ENCODE results near the gene ARV1. TPM values are rescaled to one million over a fixed set of nuclear protein-coding genes. Genes with fewer than 3 reads are reported as not detected.

Gene ARV1
- 20.0 TPM for polyA plus RNA-seq (2013, experiment 1 of 2)
- 18.7 TPM for polyA plus RNA-seq (2013, experiment 2 of 2)

DNA sequence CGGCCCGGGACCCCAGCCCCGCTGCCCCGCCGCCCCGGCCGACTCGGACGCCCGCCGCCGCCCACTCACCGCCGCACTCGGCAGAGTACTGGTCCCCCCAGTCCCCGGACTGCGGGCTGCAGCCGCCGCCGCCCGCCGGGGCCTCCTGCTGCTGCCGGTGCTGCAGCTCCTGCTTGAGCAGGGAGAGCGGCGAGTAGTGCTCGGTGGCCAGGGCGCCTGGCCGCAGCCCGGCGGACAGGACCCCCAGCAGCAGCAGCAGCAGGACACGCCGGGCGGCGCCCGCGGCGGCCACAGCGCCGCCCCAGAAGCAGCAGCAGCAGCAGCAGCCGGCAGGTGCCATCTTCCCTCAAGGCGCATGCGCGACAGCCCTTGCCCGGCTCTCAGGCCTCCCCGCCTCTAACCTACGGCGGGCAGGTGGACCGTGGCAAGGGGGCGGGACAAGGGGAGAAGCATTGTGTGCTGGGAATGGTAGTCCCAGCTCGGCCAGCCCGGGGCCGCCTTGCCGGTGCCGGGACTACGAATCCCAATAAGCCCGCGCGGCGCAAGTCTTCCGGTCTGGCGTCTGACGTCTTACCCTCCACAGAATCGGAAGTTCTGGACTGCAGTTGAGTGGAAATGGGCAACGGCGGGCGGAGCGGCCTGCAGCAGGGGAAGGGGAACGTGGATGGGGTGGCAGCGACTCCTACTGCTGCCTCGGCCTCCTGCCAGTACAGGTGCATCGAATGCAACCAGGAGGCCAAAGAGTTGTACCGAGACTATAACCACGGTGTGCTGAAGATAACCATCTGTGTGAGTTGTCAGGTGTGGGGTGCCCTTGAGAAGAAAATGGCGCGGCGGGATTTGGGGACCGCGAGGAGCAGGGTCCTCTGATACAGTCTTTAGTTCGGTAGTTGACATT lies at the start of gene ARV1, which contains the start of gene TTC13:
TSS of gene ARV1 (plus strand) at position 604 of the 898 bp plus-strand sequence. CDS start at position 616, 12 bp downstream.
TSS of gene TTC13 (minus strand) at position 371 of the 898 bp plus-strand sequence. CDS start at position 340, 31 bp downstream.
- H3K4me1 ChIP-seq (ENCODE audit: control insufficient read depth, low read depth, low read length) = peaks cover 3% of the 10 kb centered on the region
- H3K23ac ChIP-seq (ENCODE audit: low read length) = no peak within 1 kb of the TSS
- no peaks in the 10 kb centered on the region for H3K36me3 ChIP-seq (ENCODE audit: control insufficient read depth, insufficient read depth, low read length)
- H2AK5ac ChIP-seq (ENCODE audit: low read length) = no peak within 1 kb of the TSS
- WGBS (ENCODE audit: extremely low coverage, insufficient coverage, low lambda C conversion rate) = no CpG with 5 or more reads among the region's 79 CpGs
- H4K8ac ChIP-seq (ENCODE audit: low read depth, low read length) = no peak within 1 kb of the TSS
- H3K79me1 ChIP-seq (ENCODE audit: low read length) = peaks cover 2% of the 10 kb centered on the region
- no peaks in the 10 kb centered on the region for H3K79me2 ChIP-seq (ENCODE audit: control insufficient read depth, insufficient read depth, low read length)
- no peak within 1 kb of the TSS for H2BK15ac ChIP-seq (replicated peaks; ENCODE audit: low read depth)
- peak; percentile 99 for DNase-seq
- no peak within 1 kb of the TSS for H4K5ac ChIP-seq (ENCODE audit: low read length)
- H3K4ac ChIP-seq (ENCODE audit: low read depth, low read length) = peak within 1 kb of the TSS; percentile 56
- no peak within 1 kb of the TSS for H2BK5ac ChIP-seq (ENCODE audit: low read length)
- peak within 1 kb of the TSS; percentile 89 for H3K4me3 ChIP-seq (ENCODE audit: low read length)
- no peaks in the 10 kb centered on the region for H3K27me3 ChIP-seq (ENCODE audit: insufficient read depth, low read length, poor library complexity)
- H3K27ac ChIP-seq (ENCODE audit: low read depth, low read length) = peak within 1 kb of the TSS; percentile 38
- peak within 1 kb of the TSS; percentile 84 for H3K9ac ChIP-seq (ENCODE audit: low read length)
- H3K18ac ChIP-seq (ENCODE audit: low read length) = peak within 1 kb of the TSS; percentile 45
- H3K56ac ChIP-seq (ENCODE audit: low read length) = peak within 1 kb of the TSS; percentile 95
- H3K4me2 ChIP-seq (ENCODE audit: low read length) = peak within 1 kb of the TSS; percentile 85
- H2BK120ac ChIP-seq (ENCODE audit: low read depth, low read length) = no peak within 1 kb of the TSS

DNA sequence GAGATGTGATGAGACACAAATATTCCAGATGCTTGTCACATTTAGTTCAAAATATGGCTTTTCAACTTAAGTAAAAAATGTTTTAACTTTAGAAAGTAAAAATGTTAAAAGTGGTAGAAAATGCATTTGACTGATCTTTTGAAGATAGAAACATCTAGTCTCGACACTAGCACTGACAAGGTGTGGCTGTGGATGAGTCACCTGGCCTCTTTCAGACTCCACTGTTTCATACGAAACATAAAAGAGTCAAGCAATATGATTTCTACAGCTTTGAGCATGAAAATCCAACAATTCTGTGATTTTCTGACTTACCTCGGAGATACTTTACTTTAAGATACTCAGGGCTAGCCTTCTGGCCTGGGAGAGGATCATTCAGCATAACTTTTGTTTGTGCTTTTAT lies 47.9 kb upstream of the ARV1 start:
- no peak overlapping the region for H3K27ac ChIP-seq (ENCODE audit: low read depth, low read length)
- H3K79me2 ChIP-seq (ENCODE audit: control insufficient read depth, insufficient read depth, low read length) = no peaks in the 10 kb centered on the region
- H4K8ac ChIP-seq (ENCODE audit: low read depth, low read length) = no peak overlapping the region
- H2BK120ac ChIP-seq (ENCODE audit: low read depth, low read length) = no peak overlapping the region
- no peak overlapping the region for H3K23ac ChIP-seq (ENCODE audit: low read length)
- no peak overlapping the region for H3K4me2 ChIP-seq (ENCODE audit: low read length)
- no CpG with 5 or more reads among the region's 3 CpGs for WGBS (ENCODE audit: extremely low coverage, insufficient coverage, low lambda C conversion rate)
- H3K4ac ChIP-seq (ENCODE audit: low read depth, low read length) = no peak overlapping the region
- no peaks in the 10 kb centered on the region for H3K36me3 ChIP-seq (ENCODE audit: control insufficient read depth, insufficient read depth, low read length)
- no peak overlapping the region for H2BK15ac ChIP-seq (replicated peaks; ENCODE audit: low read depth)
- H3K18ac ChIP-seq (ENCODE audit: low read length) = no peak overlapping the region
- H3K4me3 ChIP-seq (ENCODE audit: low read length) = no peak overlapping the region
- no peak overlapping the region for H2BK5ac ChIP-seq (ENCODE audit: low read length)
- H3K4me1 ChIP-seq (ENCODE audit: control insufficient read depth, low read depth, low read length) = no peaks in the 10 kb centered on the region
- H2AK5ac ChIP-seq (ENCODE audit: low read length) = no peak overlapping the region
- H3K9ac ChIP-seq (ENCODE audit: low read length) = no peak overlapping the region
- DNase-seq = no peak
- no peak overlapping the region for H3K56ac ChIP-seq (ENCODE audit: low read length)
- H4K5ac ChIP-seq (ENCODE audit: low read length) = no peak overlapping the region
- H3K27me3 ChIP-seq (ENCODE audit: insufficient read depth, low read length, poor library complexity) = no peaks in the 10 kb centered on the region
- no peaks in the 10 kb centered on the region for H3K79me1 ChIP-seq (ENCODE audit: low read length)

DNA sequence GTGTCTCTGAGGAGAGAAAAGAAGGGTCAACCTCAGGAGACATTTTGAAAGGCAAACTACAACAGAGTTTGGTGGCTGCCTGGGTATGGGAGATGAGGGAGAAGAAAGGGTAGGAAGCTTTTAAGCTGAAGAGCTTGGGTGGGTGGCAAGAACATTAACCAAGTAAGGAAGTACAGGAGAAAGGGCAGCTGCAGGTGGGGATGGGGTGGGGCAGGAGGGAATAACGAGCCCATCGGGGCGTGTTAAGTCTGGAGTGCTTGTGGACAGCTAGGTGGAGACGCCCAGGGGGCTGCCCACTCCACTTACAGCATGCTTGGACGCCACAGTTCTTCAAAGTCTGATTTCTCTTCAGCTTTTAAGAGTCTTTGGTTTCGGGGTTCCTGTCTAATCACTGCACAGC lies 43.0 kb upstream of the ARV1 start:
- no peak overlapping the region for H3K4me2 ChIP-seq (ENCODE audit: low read length)
- no peak for DNase-seq
- no peak overlapping the region for H3K4me3 ChIP-seq (ENCODE audit: low read length)
- H3K36me3 ChIP-seq (ENCODE audit: control insufficient read depth, insufficient read depth, low read length) = no peaks in the 10 kb centered on the region
- H3K27ac ChIP-seq (ENCODE audit: low read depth, low read length) = no peak overlapping the region
- no peak overlapping the region for H3K4ac ChIP-seq (ENCODE audit: low read depth, low read length)
- H3K79me1 ChIP-seq (ENCODE audit: low read length) = no peaks in the 10 kb centered on the region
- H3K27me3 ChIP-seq (ENCODE audit: insufficient read depth, low read length, poor library complexity) = no peaks in the 10 kb centered on the region
- no peak overlapping the region for H3K23ac ChIP-seq (ENCODE audit: low read length)
- H2BK15ac ChIP-seq (replicated peaks; ENCODE audit: low read depth) = no peak overlapping the region
- no peak overlapping the region for H3K18ac ChIP-seq (ENCODE audit: low read length)
- H3K9ac ChIP-seq (ENCODE audit: low read length) = no peak overlapping the region
- H3K56ac ChIP-seq (ENCODE audit: low read length) = no peak overlapping the region
- no peak overlapping the region for H2BK120ac ChIP-seq (ENCODE audit: low read depth, low read length)
- no peaks in the 10 kb centered on the region for H3K79me2 ChIP-seq (ENCODE audit: control insufficient read depth, insufficient read depth, low read length)
- H3K4me1 ChIP-seq (ENCODE audit: control insufficient read depth, low read depth, low read length) = no peaks in the 10 kb centered on the region
- no peak overlapping the region for H4K5ac ChIP-seq (ENCODE audit: low read length)
- H2BK5ac ChIP-seq (ENCODE audit: low read length) = no peak overlapping the region
- no CpG with 5 or more reads among the region's 6 CpGs for WGBS (ENCODE audit: extremely low coverage, insufficient coverage, low lambda C conversion rate)
- no peak overlapping the region for H4K8ac ChIP-seq (ENCODE audit: low read depth, low read length)
- H2AK5ac ChIP-seq (ENCODE audit: low read length) = no peak overlapping the region

DNA sequence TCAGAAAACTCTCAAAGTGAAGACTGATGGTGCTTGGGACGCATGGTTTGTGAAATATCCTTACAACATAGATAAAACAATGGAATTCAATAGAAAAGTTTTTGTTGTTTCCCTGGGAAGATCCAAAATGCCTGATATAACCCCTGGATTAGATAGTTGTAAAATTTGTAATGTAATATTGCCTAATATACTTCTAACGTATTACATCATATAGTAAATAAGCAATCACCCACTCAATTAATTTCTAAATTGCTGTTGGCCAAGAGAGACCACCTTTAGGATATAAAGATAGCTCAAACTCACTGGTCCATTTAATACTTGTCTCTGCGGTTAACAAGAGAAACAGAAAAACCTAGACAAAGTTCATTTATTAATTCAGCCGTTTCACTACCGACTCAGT lies 42.4 kb upstream of the ARV1 start:
- Histone ChIP-seq H3K4me1 (ENCODE audit: control insufficient read depth, low read depth, low read length) (no peaks in the 10 kb centered on the region), H3K36me3 (ENCODE audit: control insufficient read depth, insufficient read depth, low read length) (no peaks in the 10 kb centered on the region), H4K8ac (ENCODE audit: low read depth, low read length) (no peak overlapping the region), H3K4ac (ENCODE audit: low read depth, low read length) (no peak overlapping the region), H2AK5ac (ENCODE audit: low read length) (no peak overlapping the region), H2BK5ac (ENCODE audit: low read length) (no peak overlapping the region), H2BK120ac (ENCODE audit: low read depth, low read length) (no peak overlapping the region), H3K27ac (ENCODE audit: low read depth, low read length) (no peak overlapping the region), H3K18ac (ENCODE audit: low read length) (no peak overlapping the region), H3K4me3 (ENCODE audit: low read length) (no peak overlapping the region), H3K27me3 (ENCODE audit: insufficient read depth, low read length, poor library complexity) (no peaks in the 10 kb centered on the region), H3K56ac (ENCODE audit: low read length) (no peak overlapping the region), H3K79me2 (ENCODE audit: control insufficient read depth, insufficient read depth, low read length) (no peaks in the 10 kb centered on the region), H3K9ac (ENCODE audit: low read length) (no peak overlapping the region), H2BK15ac (replicated peaks; ENCODE audit: low read depth) (no peak overlapping the region), H3K4me2 (ENCODE audit: low read length) (no peak overlapping the region), H4K5ac (ENCODE audit: low read length) (no peak overlapping the region), H3K23ac (ENCODE audit: low read length) (no peak overlapping the region), H3K79me1 (ENCODE audit: low read length) (no peaks in the 10 kb centered on the region)
- WGBS (ENCODE audit: extremely low coverage, insufficient coverage, low lambda C conversion rate) = no CpG with 5 or more reads among the region's 5 CpGs
- DNase-seq = no peak

DNA sequence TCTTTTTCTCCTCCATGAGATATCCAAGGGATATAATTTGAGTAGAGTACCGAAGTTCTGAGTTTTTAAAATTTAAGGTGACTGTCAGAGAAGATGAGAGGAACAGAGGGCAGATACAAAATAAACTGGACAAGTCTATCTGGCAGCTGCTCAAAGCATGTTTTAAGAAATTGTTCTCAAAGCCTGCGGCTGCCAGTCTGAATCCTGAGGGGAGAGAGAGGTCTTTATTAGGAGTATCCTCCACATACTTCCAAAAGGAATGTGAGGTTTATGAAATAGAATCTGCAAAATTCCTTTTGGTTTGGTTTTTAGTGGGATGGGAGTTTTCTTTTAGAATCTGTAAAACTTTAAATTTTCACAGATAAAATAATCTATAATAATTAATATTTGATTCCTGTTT lies 41.5 kb upstream of the ARV1 start:
- H3K79me2 ChIP-seq (ENCODE audit: control insufficient read depth, insufficient read depth, low read length) = no peaks in the 10 kb centered on the region
- H2BK120ac ChIP-seq (ENCODE audit: low read depth, low read length) = no peak overlapping the region
- no peak overlapping the region for H3K56ac ChIP-seq (ENCODE audit: low read length)
- no peaks in the 10 kb centered on the region for H3K36me3 ChIP-seq (ENCODE audit: control insufficient read depth, insufficient read depth, low read length)
- no peak for DNase-seq
- H3K4ac ChIP-seq (ENCODE audit: low read depth, low read length) = no peak overlapping the region
- H3K18ac ChIP-seq (ENCODE audit: low read length) = no peak overlapping the region
- H2AK5ac ChIP-seq (ENCODE audit: low read length) = no peak overlapping the region
- H3K4me1 ChIP-seq (ENCODE audit: control insufficient read depth, low read depth, low read length) = no peaks in the 10 kb centered on the region
- H3K27ac ChIP-seq (ENCODE audit: low read depth, low read length) = no peak overlapping the region
- no peak overlapping the region for H2BK5ac ChIP-seq (ENCODE audit: low read length)
- H3K27me3 ChIP-seq (ENCODE audit: insufficient read depth, low read length, poor library complexity) = no peaks in the 10 kb centered on the region
- no peaks in the 10 kb centered on the region for H3K79me1 ChIP-seq (ENCODE audit: low read length)
- no peak overlapping the region for H4K8ac ChIP-seq (ENCODE audit: low read depth, low read length)
- H3K23ac ChIP-seq (ENCODE audit: low read length) = no peak overlapping the region
- no peak overlapping the region for H2BK15ac ChIP-seq (replicated peaks; ENCODE audit: low read depth)
- WGBS (ENCODE audit: extremely low coverage, insufficient coverage, low lambda C conversion rate) = no CpG with 5 or more reads among the region's 2 CpGs
- no peak overlapping the region for H3K9ac ChIP-seq (ENCODE audit: low read length)
- no peak overlapping the region for H3K4me2 ChIP-seq (ENCODE audit: low read length)
- H4K5ac ChIP-seq (ENCODE audit: low read length) = no peak overlapping the region
- no peak overlapping the region for H3K4me3 ChIP-seq (ENCODE audit: low read length)

All from mesendoderm (in vitro differentiated cells).